ENCODE data around the gene TMEM128.

DNA sequence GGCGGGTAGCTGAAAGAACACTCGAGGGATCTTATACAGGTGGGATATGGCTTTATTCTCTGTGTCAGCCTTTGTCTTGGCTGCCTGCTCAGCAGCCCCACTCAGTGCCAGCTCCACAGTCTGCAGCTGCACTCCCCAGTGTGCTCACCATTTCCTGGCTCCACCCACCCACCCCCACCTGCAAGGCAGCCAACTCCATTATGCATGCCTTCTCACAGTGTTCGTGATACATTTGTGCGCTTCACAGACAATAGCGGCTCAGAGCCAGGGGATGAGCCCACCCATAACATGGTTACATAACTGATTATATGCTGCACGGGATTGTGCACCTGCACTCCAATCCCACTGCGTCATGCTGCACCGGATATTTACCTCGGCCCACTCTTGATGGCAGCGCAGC lies 8.8 kb upstream of the TMEM128 start:
- TF ChIP-seq, protein P1, sequence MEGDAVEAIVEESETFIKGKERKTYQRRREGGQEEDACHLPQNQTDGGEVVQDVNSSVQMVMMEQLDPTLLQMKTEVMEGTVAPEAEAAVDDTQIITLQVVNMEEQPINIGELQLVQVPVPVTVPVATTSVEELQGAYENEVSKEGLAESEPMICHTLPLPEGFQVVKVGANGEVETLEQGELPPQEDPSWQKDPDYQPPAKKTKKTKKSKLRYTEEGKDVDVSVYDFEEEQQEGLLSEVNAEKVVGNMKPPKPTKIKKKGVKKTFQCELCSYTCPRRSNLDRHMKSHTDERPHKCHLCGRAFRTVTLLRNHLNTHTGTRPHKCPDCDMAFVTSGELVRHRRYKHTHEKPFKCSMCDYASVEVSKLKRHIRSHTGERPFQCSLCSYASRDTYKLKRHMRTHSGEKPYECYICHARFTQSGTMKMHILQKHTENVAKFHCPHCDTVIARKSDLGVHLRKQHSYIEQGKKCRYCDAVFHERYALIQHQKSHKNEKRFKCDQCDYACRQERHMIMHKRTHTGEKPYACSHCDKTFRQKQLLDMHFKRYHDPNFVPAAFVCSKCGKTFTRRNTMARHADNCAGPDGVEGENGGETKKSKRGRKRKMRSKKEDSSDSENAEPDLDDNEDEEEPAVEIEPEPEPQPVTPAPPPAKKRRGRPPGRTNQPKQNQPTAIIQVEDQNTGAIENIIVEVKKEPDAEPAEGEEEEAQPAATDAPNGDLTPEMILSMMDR (conservative IDR thresholded peaks at IDR 0.05; ENCODE audit: low read depth, low read length), result no peak
- no peak for TF ChIP-seq EZH2 (IDR thresholded peaks at IDR 0.05; ENCODE audit: borderline replicate concordance, low read depth, low read length, poor library complexity, severe bottlenecking)
